ENCODE results near the gene HADHA.
"Not testable (repeated sequence)": the region's sequence is repeated elsewhere in the genome, so short reads cannot be mapped to it uniquely, and the experiment has no call there.

HADHA gene

DNA sequence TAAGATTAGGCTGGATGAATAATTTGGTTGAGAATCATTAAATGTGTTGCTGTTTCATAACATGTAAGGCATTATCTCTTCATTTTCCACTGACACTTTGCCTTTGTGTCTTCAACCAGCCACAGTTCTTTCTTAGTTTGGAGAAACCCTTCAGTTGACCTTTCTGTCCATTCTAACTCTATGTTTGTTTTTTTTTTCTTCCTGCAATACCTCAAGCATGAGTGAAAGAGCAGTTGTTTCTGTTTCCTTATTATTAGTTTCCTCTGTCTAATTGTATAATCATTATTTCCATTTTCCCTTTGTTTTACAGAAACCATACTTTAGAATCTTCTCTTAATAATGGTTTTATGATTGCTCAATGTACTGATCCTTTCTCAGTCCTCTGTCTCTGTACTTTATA, 25.9 kb upstream of the HADHA start:
- Histone ChIP-seq H3K4me1 (ENCODE audit: insufficient read depth, low read length) (no peaks in the 10 kb centered on the region), H3K36me3 (ENCODE audit: insufficient read depth, low read depth, low read length) (peaks cover 22% of the 10 kb centered on the region; the same call in 1 of the 2 replicates), H3K27me3 (ENCODE audit: insufficient read depth, low read length) (no peaks in the 10 kb centered on the region), H3K27ac (ENCODE audit: low read length) (no peak overlapping the region), H3K4me3 (ENCODE audit: low read length) (no peak overlapping the region), H3K9ac (ENCODE audit: low read depth, low read length) (no peak overlapping the region), H3K9me3 (ENCODE audit: insufficient read depth, low read depth, low read length) (no peaks in the 10 kb centered on the region)

DNA sequence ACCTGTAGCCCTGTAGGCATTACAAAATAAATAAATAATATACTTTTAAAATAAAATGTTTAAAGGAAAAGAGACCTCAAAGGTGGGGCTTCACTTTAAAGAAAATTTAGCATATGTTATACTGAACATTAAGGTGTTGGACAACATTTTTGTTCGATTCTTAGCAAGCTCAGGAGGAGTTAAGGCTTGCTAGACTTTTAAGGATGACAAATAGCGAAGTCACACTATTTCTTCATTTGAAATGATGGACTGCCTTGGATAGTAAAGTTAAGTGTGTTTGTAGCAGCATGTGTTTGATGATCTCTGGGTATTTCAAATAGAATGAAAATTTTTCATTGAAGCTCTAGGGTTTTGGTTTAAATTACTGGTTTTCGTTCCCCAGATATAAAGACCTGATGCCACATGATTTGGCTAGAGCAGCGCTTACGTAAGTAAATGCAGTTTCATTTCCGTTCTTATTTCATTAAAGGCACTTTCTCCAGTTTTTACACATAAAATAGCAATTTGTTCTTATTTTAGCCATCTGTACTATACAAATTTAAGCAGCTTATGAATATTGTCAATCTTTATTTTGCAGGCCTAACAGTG, 25.2 kb upstream of the HADHA start:
- H3K4me1 ChIP-seq (ENCODE audit: insufficient read depth, low read length), result no peaks in the 10 kb centered on the region
- no peak overlapping the region for H3K4me3 ChIP-seq (ENCODE audit: low read length)
- no peak overlapping the region for H3K9ac ChIP-seq (ENCODE audit: low read depth, low read length)
- H3K27me3 ChIP-seq (ENCODE audit: insufficient read depth, low read length), result no peaks in the 10 kb centered on the region
- no peak overlapping the region for H3K27ac ChIP-seq (ENCODE audit: low read length)
- no peaks in the 10 kb centered on the region for H3K9me3 ChIP-seq (ENCODE audit: insufficient read depth, low read depth, low read length)
- peaks cover 22% of the 10 kb centered on the region for H3K36me3 ChIP-seq (ENCODE audit: insufficient read depth, low read depth, low read length)

DNA sequence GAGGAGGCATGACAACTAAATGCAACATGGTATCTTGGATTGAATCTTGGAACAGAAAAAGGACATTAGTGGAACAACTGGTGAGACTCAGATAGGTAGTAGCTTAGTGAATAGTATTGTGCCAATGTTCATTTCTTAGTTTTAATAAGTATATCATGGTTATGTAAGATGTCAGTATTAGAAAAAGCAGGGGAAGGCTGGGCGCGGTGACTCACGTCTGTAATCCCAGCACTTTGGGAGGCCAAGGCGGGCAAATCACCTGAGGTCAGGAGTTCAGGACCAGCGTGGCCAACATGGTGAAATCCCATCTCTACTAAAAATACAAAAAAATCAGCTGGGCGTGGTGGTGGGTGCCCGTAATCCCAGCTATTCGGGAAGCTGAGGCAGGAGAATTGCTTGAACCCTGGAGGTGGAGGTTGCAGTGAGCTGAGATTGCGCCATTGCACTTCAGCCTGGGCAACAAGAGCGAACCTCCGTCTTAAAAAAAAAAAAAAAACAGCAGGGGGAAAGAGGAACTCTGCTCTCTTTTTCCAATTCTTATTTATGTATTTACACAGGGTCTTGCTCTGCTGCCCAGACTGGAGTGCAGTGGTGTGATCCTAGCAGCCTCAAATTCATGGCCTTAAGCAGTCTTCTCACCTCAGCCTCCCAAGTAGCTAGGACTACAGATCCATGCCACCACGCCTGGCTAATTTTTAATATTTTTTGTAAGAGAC, 24.4 kb upstream of the HADHA start:
- not testable (repeated sequence) for H3K4me3 ChIP-seq (ENCODE audit: low read length); H3K9ac ChIP-seq (ENCODE audit: low read depth, low read length); H3K27ac ChIP-seq (ENCODE audit: low read length); H3K4me1 ChIP-seq (ENCODE audit: insufficient read depth, low read length); H3K27me3 ChIP-seq (ENCODE audit: insufficient read depth, low read length); H3K9me3 ChIP-seq (ENCODE audit: insufficient read depth, low read depth, low read length)
- H3K36me3 ChIP-seq (ENCODE audit: insufficient read depth, low read depth, low read length), result peaks cover 21% of the 10 kb centered on the region

DNA sequence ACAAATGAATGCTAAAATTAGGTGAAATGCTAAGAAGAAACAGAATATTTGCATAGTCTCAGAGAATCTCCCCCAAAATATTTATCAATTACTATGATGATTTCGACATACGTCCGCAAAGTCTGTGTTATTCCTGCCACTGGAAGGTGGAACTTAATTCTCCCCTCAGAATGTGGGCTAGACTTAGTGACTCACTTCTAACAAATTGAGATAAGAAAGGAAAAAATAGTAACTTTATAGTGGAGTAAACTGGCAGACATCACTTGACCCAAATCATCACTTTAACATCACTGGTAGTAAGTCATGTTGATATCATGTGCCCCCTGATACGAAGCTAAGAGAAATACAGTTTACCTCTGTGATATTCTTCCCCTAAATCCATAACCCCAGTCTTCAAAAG, 23.8 kb upstream of the HADHA start:
- Histone ChIP-seq H3K4me1 (ENCODE audit: insufficient read depth, low read length) (no peaks in the 10 kb centered on the region), H3K27me3 (ENCODE audit: insufficient read depth, low read length) (no peaks in the 10 kb centered on the region), H3K9me3 (ENCODE audit: insufficient read depth, low read depth, low read length) (no peaks in the 10 kb centered on the region), H3K4me3 (ENCODE audit: low read length) (no peak overlapping the region), H3K36me3 (ENCODE audit: insufficient read depth, low read depth, low read length) (peaks cover 18% of the 10 kb centered on the region), H3K27ac (ENCODE audit: low read length) (no peak overlapping the region), H3K9ac (ENCODE audit: low read depth, low read length) (no peak overlapping the region)

DNA sequence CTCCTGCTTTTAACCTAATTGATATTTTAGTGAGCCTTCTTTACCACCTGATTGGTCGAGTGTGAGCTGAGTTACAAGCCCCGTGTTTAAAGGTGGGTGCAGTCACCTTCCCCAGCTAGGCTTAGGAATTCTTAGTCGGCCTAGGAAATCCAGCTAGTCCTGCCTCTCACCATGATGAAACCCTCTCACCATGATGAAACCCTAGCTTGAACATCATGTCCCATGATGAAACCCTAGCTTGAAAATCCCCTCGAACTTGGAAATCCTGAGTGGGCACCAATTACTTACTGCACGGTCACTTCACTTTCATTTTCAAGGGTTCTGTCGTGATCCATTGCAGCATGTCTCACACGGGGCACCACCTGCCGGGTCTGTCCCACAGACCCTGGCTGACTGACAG, 14.4 kb upstream of the HADHA start:
- not testable (repeated sequence) for H3K4me3 ChIP-seq (ENCODE audit: low read length); H3K27me3 ChIP-seq (ENCODE audit: insufficient read depth, low read length); H3K9ac ChIP-seq (ENCODE audit: low read depth, low read length); H3K36me3 ChIP-seq (ENCODE audit: insufficient read depth, low read depth, low read length); H3K9me3 ChIP-seq (ENCODE audit: insufficient read depth, low read depth, low read length); H3K27ac ChIP-seq (ENCODE audit: low read length); H3K4me1 ChIP-seq (ENCODE audit: insufficient read depth, low read length)

DNA sequence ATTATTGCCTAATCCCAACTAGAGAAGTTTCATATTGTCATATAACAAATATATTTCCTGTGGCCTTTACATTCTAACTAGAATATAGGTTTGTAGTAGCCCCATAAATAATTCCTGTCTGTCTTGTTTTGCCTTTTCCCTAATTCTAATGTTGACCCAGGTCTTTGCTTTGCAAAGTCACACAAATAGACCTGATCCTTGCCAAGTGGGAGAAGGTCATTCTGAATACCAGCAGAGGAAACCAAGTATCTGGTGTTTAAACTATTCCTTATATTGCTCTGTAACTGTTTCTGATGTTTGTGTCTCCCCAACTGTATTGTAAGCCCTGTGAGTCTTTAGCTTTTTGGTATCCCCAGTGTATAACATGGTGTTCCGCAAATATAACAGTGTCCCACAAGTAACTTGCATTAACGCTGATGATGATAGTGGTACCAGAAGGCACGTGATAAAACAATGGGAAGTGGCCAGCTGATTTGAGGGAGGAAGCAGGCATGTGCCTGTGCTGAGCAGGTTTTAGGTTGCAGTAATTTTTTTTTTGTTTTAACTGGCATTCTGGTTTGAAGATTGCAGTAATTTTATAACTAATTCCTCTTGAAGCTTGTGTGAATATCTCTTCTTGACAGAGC, 11.4 kb upstream of the HADHA start:
- Histone ChIP-seq H3K4me3 (ENCODE audit: low read length) (no peak overlapping the region), H3K27me3 (ENCODE audit: insufficient read depth, low read length) (no peaks in the 10 kb centered on the region), H3K4me1 (ENCODE audit: insufficient read depth, low read length) (no peaks in the 10 kb centered on the region)

DNA sequence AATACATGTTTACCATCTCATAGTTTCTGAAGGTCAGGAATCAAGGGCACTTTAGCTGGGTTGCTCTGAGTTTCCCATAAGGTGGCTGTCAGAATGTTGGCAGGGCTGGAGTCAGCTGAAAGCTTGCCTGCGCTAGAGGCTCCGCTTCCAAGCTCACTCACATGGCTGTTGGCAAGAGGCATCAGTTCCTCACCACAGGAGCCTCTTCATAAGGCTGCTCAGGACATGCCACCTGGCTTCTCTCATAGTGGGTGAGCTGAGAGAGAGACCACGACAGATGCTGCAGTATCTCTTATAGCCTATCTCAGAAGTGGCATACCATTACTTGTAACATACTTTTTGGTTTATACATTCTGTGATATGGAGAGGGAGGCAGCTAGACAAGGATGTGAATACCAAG, 7.5 kb upstream of the HADHA start:
- H3K27me3 ChIP-seq (ENCODE audit: insufficient read depth, low read length), result no peaks in the 10 kb centered on the region
- no peak overlapping the region for H3K27ac ChIP-seq (ENCODE audit: low read length)
- 0 out of 2 replicates have a peak, but pooled peaks cover 5% of the 10 kb centered on the region for H3K36me3 ChIP-seq (ENCODE audit: insufficient read depth, low read depth, low read length)
- H3K4me1 ChIP-seq (ENCODE audit: insufficient read depth, low read length), result no peaks in the 10 kb centered on the region
- no peak overlapping the region for H3K4me3 ChIP-seq (ENCODE audit: low read length)
- no peak overlapping the region for H3K9ac ChIP-seq (ENCODE audit: low read depth, low read length)
- no peaks in the 10 kb centered on the region for H3K9me3 ChIP-seq (ENCODE audit: insufficient read depth, low read depth, low read length)

More for the DNA sequence above, 11.4 kb upstream of the HADHA start:
- Histone ChIP-seq H3K9me3 (ENCODE audit: insufficient read depth, low read depth, low read length) (no peaks in the 10 kb centered on the region), H3K27ac (ENCODE audit: low read length) (no peak overlapping the region), H3K36me3 (ENCODE audit: insufficient read depth, low read depth, low read length) (peaks cover 5% of the 10 kb centered on the region; the same call in 1 of the 2 replicates), H3K9ac (ENCODE audit: low read depth, low read length) (no peak overlapping the region)

DNA sequence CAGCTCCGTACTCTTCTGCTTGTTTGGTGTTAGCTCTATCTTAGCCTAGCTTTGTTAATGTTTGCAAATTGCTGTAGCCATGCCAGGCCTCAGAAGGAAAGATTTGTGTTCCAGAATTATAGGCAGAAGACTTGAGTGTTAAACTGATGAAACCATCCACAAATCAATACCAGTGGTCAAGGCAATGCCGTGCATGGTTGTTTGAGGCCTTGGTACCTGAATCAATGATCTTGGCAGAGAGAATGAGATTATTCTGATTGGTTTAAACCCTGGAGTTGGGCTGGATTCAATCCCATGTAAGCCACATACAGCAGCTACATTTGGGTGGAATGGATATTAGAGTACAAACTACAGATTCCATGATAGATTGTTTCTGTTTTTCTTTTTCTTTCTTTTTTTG, 5.2 kb upstream of the HADHA start:
- Histone ChIP-seq H3K27ac (ENCODE audit: low read length) (no peak overlapping the region), H3K9me3 (ENCODE audit: insufficient read depth, low read depth, low read length) (no peaks in the 10 kb centered on the region), H3K27me3 (ENCODE audit: insufficient read depth, low read length) (no peaks in the 10 kb centered on the region), H3K4me1 (ENCODE audit: insufficient read depth, low read length) (peaks cover 3% of the 10 kb centered on the region; the same call in 1 of the 2 replicates), H3K4me3 (ENCODE audit: low read length) (no peak overlapping the region), H3K36me3 (ENCODE audit: insufficient read depth, low read depth, low read length) (0 out of 2 replicates have a peak, but pooled peaks cover 3% of the 10 kb centered on the region), H3K9ac (ENCODE audit: low read depth, low read length) (no peak overlapping the region)

DNA sequence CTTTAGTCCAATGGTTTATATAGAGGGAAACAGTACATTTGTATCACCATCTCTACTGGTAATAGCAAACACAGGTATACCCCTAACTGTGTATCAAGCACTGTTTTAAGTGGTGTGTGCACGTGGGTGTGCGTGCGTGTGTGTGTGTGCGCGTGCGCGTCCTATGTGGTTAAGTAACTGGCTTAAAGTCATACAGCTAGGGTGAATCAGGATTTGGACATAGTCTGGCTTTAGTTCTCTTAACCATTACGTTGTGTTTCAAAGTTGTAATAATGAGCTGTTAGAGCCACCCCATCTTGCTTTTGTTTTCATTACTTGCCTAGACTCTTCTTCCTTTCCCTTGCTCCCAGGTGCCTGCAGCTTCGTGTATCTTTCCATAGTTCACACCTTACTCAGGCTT, 2.4 kb upstream of the HADHA start:
- Histone ChIP-seq H3K27me3 (ENCODE audit: insufficient read depth, low read length) (no peaks in the 10 kb centered on the region), H3K9me3 (ENCODE audit: insufficient read depth, low read depth, low read length) (no peaks in the 10 kb centered on the region), H3K27ac (ENCODE audit: low read length) (no peak overlapping the region), H3K36me3 (ENCODE audit: insufficient read depth, low read depth, low read length) (no peaks in the 10 kb centered on the region), H3K4me3 (ENCODE audit: low read length) (no peak overlapping the region), H3K4me1 (ENCODE audit: insufficient read depth, low read length) (peaks cover 3% of the 10 kb centered on the region; the same call in 1 of the 2 replicates), H3K9ac (ENCODE audit: low read depth, low read length) (no peak overlapping the region)

DNA sequence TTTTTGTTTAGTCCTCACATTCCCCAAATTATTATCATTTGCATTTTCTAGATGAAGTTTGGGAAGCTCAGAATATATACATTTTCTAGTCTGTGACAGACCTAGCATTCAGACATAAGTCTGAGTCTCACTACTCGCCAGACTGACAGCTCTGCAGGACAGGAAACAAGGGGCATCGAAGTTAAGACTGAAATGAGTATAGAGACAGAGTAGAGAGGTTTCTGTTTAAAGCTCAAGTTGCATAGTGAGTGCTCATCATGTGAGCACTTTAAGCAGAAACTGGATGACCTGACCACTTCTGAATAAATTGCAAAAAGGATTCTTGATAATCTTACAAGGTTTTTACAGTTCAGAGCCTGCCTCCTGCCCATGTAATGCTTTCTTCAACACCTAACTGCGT, 1.4 kb upstream of the HADHA start:
- H3K4me3 ChIP-seq (ENCODE audit: low read length), result peak overlapping the region; percentile 94
- peak overlapping the region; percentile 79; the same call in 1 of the 2 replicates for H3K9ac ChIP-seq (ENCODE audit: low read depth, low read length)
- H3K4me1 ChIP-seq (ENCODE audit: insufficient read depth, low read length), result peaks cover 3% of the 10 kb centered on the region; the same call in 1 of the 2 replicates
- H3K9me3 ChIP-seq (ENCODE audit: insufficient read depth, low read depth, low read length), result no peaks in the 10 kb centered on the region
- H3K27me3 ChIP-seq (ENCODE audit: insufficient read depth, low read length), result no peaks in the 10 kb centered on the region
- no peak overlapping the region for H3K27ac ChIP-seq (ENCODE audit: low read length)
- no peaks in the 10 kb centered on the region for H3K36me3 ChIP-seq (ENCODE audit: insufficient read depth, low read depth, low read length)

DNA sequence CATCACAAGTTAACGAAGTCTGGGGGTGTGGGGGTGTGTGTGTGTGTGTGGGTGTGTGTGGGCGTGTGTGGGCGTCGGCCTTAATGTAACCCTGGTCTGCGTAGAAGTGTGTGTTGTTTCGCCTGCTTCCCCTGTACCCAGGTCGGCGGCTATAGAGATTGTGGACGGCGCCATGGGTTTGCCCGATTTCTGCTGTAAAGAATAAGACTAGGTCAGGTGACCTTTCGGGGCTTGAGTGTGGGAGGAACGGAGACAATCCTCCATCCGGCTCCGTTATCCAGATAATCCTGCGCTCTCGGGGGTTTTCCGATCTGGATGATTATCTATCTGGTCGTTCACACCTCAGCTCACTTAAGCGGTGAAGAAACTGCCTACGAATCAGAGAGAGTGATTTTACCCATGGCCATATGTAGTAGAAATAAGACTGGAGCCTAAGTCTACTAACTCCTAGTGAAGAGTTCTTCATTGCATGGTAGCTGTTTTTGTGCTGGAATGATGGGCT, 850 bp upstream of the HADHA start:
- H3K4me1 ChIP-seq (ENCODE audit: insufficient read depth, low read length), result peaks cover 3% of the 10 kb centered on the region; the same call in 1 of the 2 replicates
- no peaks in the 10 kb centered on the region for H3K9me3 ChIP-seq (ENCODE audit: insufficient read depth, low read depth, low read length)
- no peak overlapping the region for H3K27ac ChIP-seq (ENCODE audit: low read length)
- H3K27me3 ChIP-seq (ENCODE audit: insufficient read depth, low read length), result no peaks in the 10 kb centered on the region
- no peaks in the 10 kb centered on the region for H3K36me3 ChIP-seq (ENCODE audit: insufficient read depth, low read depth, low read length)
- peak overlapping the region; percentile 79 for H3K9ac ChIP-seq (ENCODE audit: low read depth, low read length)
- peak overlapping the region; percentile 94 for H3K4me3 ChIP-seq (ENCODE audit: low read length)

All from iPS-20b (cell line).